H9 (cell line): ENCODE data around the gene UBE2D1. TPM values are rescaled to one million over a fixed set of nuclear protein-coding genes. Genes with fewer than 3 reads are reported as not detected.

ENCODE experiments used
- DNase-seq: peaks from one replicate; pipeline ENCODE4 v3.0.0-alpha.2; 2017
- H2AFZ ChIP-seq: one replicate; pipeline ENCODE4 v1.6.1; 2013; ENCODE audit warnings: mild to moderate bottlenecking, low read length, control low read depth, moderate library complexity
- H2AK5ac ChIP-seq: 2 replicates; pipeline ENCODE4 v1.6.1; 2013; ENCODE audit warnings: low read length, control low read depth, mixed read lengths; ENCODE audit not compliant: insufficient read length
- H2BK120ac ChIP-seq: one replicate; pipeline ENCODE4 v1.6.1; 2013; ENCODE audit warnings: low read depth, mild to moderate bottlenecking, low read length, control low read depth, inconsistent platforms; ENCODE audit not compliant: poor library complexity, severe bottlenecking
- H2BK12ac ChIP-seq: 2 replicates; pipeline ENCODE4 v1.6.1; 2013; ENCODE audit warnings: low read length, control low read depth, mixed read lengths, low read depth; ENCODE audit not compliant: insufficient read length
- H2BK15ac ChIP-seq: 2 replicates; pipeline ENCODE4 v1.6.1; 2013; ENCODE audit warnings: low read depth, low read length, control low read depth
- H2BK20ac ChIP-seq: one replicate; pipeline ENCODE4 v1.6.1; 2013; ENCODE audit warnings: low read depth, mild to moderate bottlenecking, low read length, control low read depth, inconsistent platforms; ENCODE audit not compliant: poor library complexity, severe bottlenecking
- H2BK5ac ChIP-seq: 2 replicates; pipeline ENCODE4 v1.6.1; 2013; ENCODE audit warnings: low read length, control low read depth, mixed read lengths; ENCODE audit not compliant: insufficient read length
- H3K14ac ChIP-seq: 2 replicates; pipeline ENCODE4 v1.6.1; 2013; ENCODE audit warnings: low read length, control low read depth; ENCODE audit not compliant: insufficient read depth
- H3K18ac ChIP-seq: 2 replicates; pipeline ENCODE4 v1.6.1; 2013; ENCODE audit warnings: low read depth, mild to moderate bottlenecking, mixed read lengths, low read length, control low read depth; ENCODE audit not compliant: insufficient read length
- H3K23ac ChIP-seq: 2 replicates; pipeline ENCODE4 v1.6.1; 2013; ENCODE audit warnings: low read length, control low read depth, mixed read lengths, low read depth; ENCODE audit not compliant: insufficient read length
- H3K23me2 ChIP-seq: 2 replicates; pipeline ENCODE4 v1.6.1; 2013; ENCODE audit warnings: low read depth, mild to moderate bottlenecking, mixed read lengths, low read length, control low read depth; ENCODE audit not compliant: insufficient read length, poor library complexity, severe bottlenecking
- H3K27ac ChIP-seq: 2 replicates; pipeline ENCODE4 v1.5.1; 2013; ENCODE audit warnings: low read length, control low read depth, mixed read lengths, low read depth; ENCODE audit not compliant: insufficient read length
- H3K27me3 ChIP-seq: 2 replicates; pipeline ENCODE4 v1.6.1; 2013; ENCODE audit warnings: low read length, control low read depth, inconsistent platforms; ENCODE audit not compliant: insufficient read depth
- H3K4ac ChIP-seq: 2 replicates; pipeline ENCODE4 v1.6.1; 2013; ENCODE audit warnings: low read depth, mild to moderate bottlenecking, control low read depth, inconsistent platforms, low read length, moderate library complexity
- H3K4me1 ChIP-seq: 2 replicates; pipeline ENCODE4 v1.6.1; 2013; ENCODE audit warnings: low read length, control low read depth, inconsistent platforms; ENCODE audit not compliant: insufficient read depth
- H3K4me2 ChIP-seq: 2 replicates; pipeline ENCODE4 v1.6.1; 2013; ENCODE audit warnings: low read length, control low read depth, mixed read lengths; ENCODE audit not compliant: insufficient read length, insufficient read depth
- H3K56ac ChIP-seq: 2 replicates; pipeline ENCODE4 v1.6.1; 2013; ENCODE audit warnings: low read depth, mild to moderate bottlenecking, mixed read lengths, low read length, control low read depth; ENCODE audit not compliant: insufficient read length
- H3K79me1 ChIP-seq: 2 replicates; pipeline ENCODE4 v1.6.1; 2013; ENCODE audit warnings: low read depth, mild to moderate bottlenecking, moderate library complexity, low read length, control low read depth, inconsistent platforms; ENCODE audit not compliant: insufficient read depth, poor library complexity, severe bottlenecking
- H3K79me2 ChIP-seq: 2 replicates; pipeline ENCODE4 v1.6.1; 2013; ENCODE audit warnings: low read length, control low read depth, inconsistent platforms; ENCODE audit not compliant: insufficient read depth
- H3K9ac ChIP-seq: 2 replicates; pipeline ENCODE4 v1.6.1; 2013; ENCODE audit warnings: low read length, control low read depth, mixed read lengths; ENCODE audit not compliant: insufficient read length; ENCODE audit errors: extremely low read depth
- H3K9me3 ChIP-seq: one replicate; pipeline ENCODE4 v1.6.1; 2013; ENCODE audit warnings: low read depth, low read length, inconsistent platforms; ENCODE audit not compliant: control insufficient read depth
- H3T11ph ChIP-seq: one replicate; pipeline ENCODE4 v1.6.1; 2013; ENCODE audit warnings: mild to moderate bottlenecking, low read length, control low read depth, inconsistent platforms
- H4K20me1 ChIP-seq: one replicate; pipeline ENCODE4 v1.6.1; 2013; ENCODE audit not compliant: control insufficient read depth, insufficient read length, insufficient read depth
- H4K5ac ChIP-seq: 2 replicates; pipeline ENCODE4 v1.6.1; 2013; ENCODE audit warnings: low read depth, mild to moderate bottlenecking, mixed read lengths, low read length, control low read depth; ENCODE audit not compliant: insufficient read length
- H4K8ac ChIP-seq: replicated peaks from 2 replicates; pipeline ENCODE4 v1.6.1; 2013; ENCODE audit warnings: low read length, control low read depth, mixed read lengths, low read depth; ENCODE audit not compliant: insufficient read length
- H4K91ac ChIP-seq: 2 replicates; pipeline ENCODE4 v1.6.1; 2013; ENCODE audit warnings: low read depth, mild to moderate bottlenecking, moderate library complexity, mixed read lengths, low read length, control low read depth; ENCODE audit not compliant: insufficient read length
- H3K27ac Mint-ChIP-seq, 3 experiments: 2 replicates in 2 of 3; 3 replicates in 1 of 3; pipeline ENCODE4 v1.8.0; 2020 to 2021; ENCODE audit warnings: mixed read lengths in 3 of 3, mild to moderate bottlenecking in 1 of 3, moderate library complexity in 1 of 3
- H3K27me3 Mint-ChIP-seq: 2 replicates; pipeline ENCODE4 v1.8.0; 2021; ENCODE audit warnings: low read depth, mild to moderate bottlenecking, moderate library complexity, mixed read lengths
- H3K36me3 Mint-ChIP-seq, 3 experiments: 2 replicates in 2 of 3; 3 replicates in 1 of 3; pipeline ENCODE4 v1.8.0; 2020 to 2021; ENCODE audit warnings: low read depth in 3 of 3, mixed read lengths in 3 of 3; ENCODE audit not compliant: insufficient read depth in 1 of 3
- H3K4me1 Mint-ChIP-seq, 2 experiments: 2 replicates each; pipeline ENCODE4 v1.8.0; 2020; ENCODE audit warnings: mixed read lengths in 2 of 2
- H3K4me3 Mint-ChIP-seq, 2 experiments: 2 replicates in 1 of 2; 3 replicates in 1 of 2; pipeline ENCODE4 v1.8.0; 2020 to 2021; ENCODE audit warnings: mild to moderate bottlenecking in 2 of 2, mixed read lengths in 2 of 2, moderate library complexity in 1 of 2
- H3K9me3 Mint-ChIP-seq, 2 experiments: 2 replicates in 1 of 2; 3 replicates in 1 of 2; pipeline ENCODE4 v1.8.0; 2020; ENCODE audit warnings: mild to moderate bottlenecking in 2 of 2, mixed read lengths in 2 of 2, moderate library complexity in 1 of 2
- CTCF ChIP-seq: fragments of 200-600 bp; sonication (generic); conservative IDR thresholded peaks from 3 replicates; pipeline ENCODE4 v1.8.0; 2021; ENCODE audit warnings: antibody characterized with exemption, mild to moderate bottlenecking
- WGBS: extraction: QIAGEN DNeasy Blood & Tissue Kit; methylation state at CpG from one replicate; pipeline ENCODE4 v1.1.7; 2013; ENCODE audit warnings: missing lambda C conversion rate, low lambda C conversion rate, mixed read lengths; ENCODE audit not compliant: insufficient read length; ENCODE audit errors: extremely low coverage; 5-methylcytosine and 5-hydroxymethylcytosine counted together
- total RNA-seq: library from RNA; stranded (reverse); gene quantifications from 2 replicates; pipeline ENCODE4 v1.2.1, GENCODE V29; 2021

UBE2D1 gene
- total RNA-seq, 1 experiment from 2014 or later: 26.8 TPM

- H3T11ph ChIP-seq: no peak within 1 kb of the TSS
- H3K9ac ChIP-seq: peak within 1 kb of the TSS; percentile 89
- no peak within 1 kb of the TSS for H4K8ac ChIP-seq
- peak within 1 kb of the TSS; percentile 98 for H3K27ac Mint-ChIP-seq
- H2BK12ac ChIP-seq: no peak within 1 kb of the TSS
- peak within 1 kb of the TSS; percentile 83 for H3K18ac ChIP-seq
- H2BK5ac ChIP-seq: peak within 1 kb of the TSS; percentile 16
- H3K4me1 ChIP-seq: no peaks in the 10 kb centered on the region
- peak; percentile 94 for DNase-seq
- H4K91ac ChIP-seq: no peak within 1 kb of the TSS
- H3K4me3 Mint-ChIP-seq: peak within 1 kb of the TSS; percentile 98 to 99
- H3K79me1 ChIP-seq: no peaks in the 10 kb centered on the region
- no peak within 1 kb of the TSS for H3K4ac ChIP-seq
- H3K27me3 ChIP-seq: no peaks in the 10 kb centered on the region
- H2AFZ ChIP-seq: no peak within 1 kb of the TSS
- H2BK120ac ChIP-seq: no peak within 1 kb of the TSS
- no peaks in the 10 kb centered on the region for H3K23me2 ChIP-seq
- H3K36me3 Mint-ChIP-seq: peaks cover 19 to 44% (median 38%) of the 10 kb centered on the region in 3 experiments
- peak within 1 kb of the TSS; percentile 67 for H3K4me2 ChIP-seq
- peaks cover 9% of the 10 kb centered on the region; the same call in 1 of the 2 replicates for H3K79me2 ChIP-seq
- H3K14ac ChIP-seq: peak within 1 kb of the TSS; percentile 77
- H3K27me3 Mint-ChIP-seq: peaks cover 3% of the 10 kb centered on the region
- peaks cover 12 to 15% of the 10 kb centered on the region in 2 experiments for H3K4me1 Mint-ChIP-seq
- H2BK15ac ChIP-seq: no peak within 1 kb of the TSS
- no peak within 1 kb of the TSS for H3K23ac ChIP-seq
- H3K9me3 Mint-ChIP-seq: no peaks in the 10 kb centered on the region; a peak in 1 of 5 replicates
- H2BK20ac ChIP-seq: no peak within 1 kb of the TSS
- WGBS: no CpG with 5 or more reads among the region's 65 CpGs
- peak; percentile 55 for TF ChIP-seq CTCF
- H3K27ac ChIP-seq: peak within 1 kb of the TSS; percentile 10
- no peak within 1 kb of the TSS for H4K5ac ChIP-seq
- no peak within 1 kb of the TSS for H3K56ac ChIP-seq
- H4K20me1 ChIP-seq: no peaks in the 10 kb centered on the region
- no peaks in the 10 kb centered on the region for H3K9me3 ChIP-seq
- H2AK5ac ChIP-seq: no peak within 1 kb of the TSS
Measured at GRCh38 chr10:58384999-58385783, 50.4 kb downstream of the UBE2D1 start, which contains the start of gene TFAM. Gene TFAM, plus strand, starts transcription at chr10:58385410. Its CDS starts 138 bp downstream, at chr10:58385548.
